ENCODE results near the gene WIPF2.
A peak's percentile ranks its signal among the peaks of the same experiment; 100 is the strongest.

The WIPF2 gene

DNA sequence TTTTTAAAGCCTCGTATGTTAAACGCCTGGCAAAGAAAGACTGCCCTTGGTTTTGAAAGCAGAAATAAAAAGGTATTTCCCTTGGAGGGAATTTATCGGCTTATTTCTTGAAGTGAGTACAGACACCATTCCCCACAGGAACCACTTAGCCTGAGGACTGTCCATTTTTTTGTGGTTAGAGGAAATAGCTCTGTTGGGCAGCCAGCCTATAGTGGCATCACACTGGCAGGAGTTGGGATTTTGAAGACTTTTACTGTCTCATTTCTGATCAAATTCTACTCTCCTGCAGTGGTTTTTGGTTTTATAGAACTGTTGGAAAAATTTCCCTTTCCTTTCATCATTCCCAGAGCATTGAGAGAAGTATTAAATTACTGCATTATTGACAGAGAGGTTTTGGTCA, 34.5 kb downstream of the WIPF2 start:
- DNase-seq, result no peak

DNA sequence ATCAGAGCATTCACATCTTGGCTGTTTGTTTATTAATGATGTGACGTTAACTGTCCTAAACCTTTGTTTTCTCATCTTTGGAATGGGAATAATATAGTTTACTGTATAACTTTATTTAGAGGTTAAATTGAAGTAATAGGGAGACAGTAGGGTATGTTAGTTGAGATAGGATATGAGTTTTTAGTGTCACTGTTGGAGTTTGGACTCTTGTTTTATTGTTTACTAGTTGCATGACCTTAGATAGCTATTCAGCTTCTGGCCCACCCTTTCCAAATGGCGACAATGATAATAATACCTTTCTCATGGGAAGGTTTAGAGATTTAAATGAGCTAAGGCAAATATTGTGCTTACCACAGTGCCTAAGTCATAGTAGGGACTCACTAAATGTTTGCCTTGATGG, 40.4 kb downstream of the WIPF2 start:
- no peak for DNase-seq

DNA sequence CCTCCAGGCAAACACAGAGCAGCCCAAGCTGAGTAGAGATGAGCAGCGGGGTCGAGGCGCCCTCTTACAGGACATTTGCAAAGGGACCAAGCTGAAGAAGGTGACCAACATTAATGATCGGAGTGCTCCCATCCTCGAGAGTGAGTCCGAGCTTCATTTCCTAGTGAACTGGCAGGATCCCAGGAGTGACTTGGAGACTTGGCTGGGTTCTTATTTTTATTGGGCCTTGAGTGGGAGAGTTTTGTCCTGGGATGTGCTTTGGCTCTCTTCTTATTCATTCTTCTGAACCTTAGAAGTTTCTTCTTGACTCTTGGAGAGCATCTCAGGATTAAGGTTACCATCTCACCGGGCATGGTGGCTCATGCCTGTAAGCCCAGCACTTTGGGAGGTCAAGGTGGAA, 41.4 kb downstream of the WIPF2 start:
- no peak for DNase-seq

DNA sequence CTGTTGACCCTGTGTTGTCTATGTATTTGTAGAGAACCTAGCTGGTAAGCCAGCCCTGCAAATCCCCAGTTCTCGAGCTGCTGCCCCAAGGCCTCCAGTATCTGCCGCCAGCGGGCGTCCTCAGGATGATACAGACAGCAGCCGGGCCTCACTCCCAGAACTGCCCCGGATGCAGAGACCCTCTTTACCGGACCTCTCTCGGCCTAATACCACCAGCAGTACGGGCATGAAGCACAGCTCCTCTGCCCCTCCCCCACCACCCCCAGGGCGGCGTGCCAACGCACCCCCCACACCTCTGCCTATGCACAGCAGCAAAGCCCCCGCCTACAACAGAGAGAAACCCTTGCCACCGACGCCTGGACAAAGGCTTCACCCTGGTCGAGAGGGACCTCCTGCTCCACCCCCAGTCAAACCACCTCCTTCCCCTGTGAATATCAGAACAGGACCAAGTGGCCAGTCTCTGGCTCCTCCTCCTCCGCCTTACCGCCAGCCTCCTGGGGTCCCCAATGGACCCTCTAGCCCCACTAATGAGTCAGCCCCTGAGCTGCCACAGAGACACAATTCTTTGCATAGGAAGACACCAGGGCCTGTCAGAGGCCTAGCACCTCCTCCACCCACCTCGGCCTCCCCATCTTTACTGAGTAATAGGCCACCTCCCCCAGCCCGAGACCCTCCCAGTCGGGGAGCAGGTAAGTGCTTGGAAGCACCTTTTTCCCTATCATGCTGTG, 45.5 kb downstream of the WIPF2 start:
- DNase-seq, result no peak

DNA sequence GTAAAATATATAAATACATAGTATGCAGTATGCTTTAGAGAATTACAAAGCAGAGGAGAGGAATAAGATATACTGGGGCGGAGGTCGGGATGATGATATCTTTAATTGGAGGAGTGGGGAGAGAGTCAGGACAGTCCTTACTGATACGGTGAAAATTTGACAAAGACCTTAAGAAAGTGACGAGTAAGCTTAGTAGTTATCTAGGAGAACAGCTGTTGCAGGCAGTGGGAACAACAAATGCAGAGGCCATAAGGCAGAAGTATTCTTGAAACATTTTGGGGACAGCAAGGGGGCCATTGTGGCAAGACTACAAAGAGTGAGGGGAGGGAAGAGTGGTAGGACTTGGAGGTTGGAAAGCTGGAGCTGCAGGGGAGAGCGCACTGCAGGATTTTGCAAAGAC, 46.2 kb downstream of the WIPF2 start:
- DNase-seq, result no peak

DNA sequence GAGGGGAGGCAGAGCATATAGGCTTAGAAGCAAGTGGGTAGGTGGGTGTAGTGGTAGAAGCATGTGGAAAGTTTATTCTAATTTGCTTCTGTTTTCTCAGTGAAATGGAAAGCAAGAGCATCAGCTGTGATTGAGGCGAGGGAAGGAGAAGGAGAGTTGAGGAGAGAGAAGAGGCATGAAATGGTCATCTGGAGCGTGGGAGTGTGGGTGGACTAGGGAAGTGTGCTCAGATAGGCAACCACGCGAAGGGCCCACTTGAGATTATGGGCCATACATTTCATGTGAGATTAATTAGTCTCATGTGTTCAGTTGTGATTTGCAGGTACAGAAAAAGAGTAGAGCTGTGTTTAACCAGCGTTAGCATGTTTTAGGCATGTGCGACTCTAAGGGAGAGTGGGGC, 47.8 kb downstream of the WIPF2 start:
- no peak for DNase-seq

DNA sequence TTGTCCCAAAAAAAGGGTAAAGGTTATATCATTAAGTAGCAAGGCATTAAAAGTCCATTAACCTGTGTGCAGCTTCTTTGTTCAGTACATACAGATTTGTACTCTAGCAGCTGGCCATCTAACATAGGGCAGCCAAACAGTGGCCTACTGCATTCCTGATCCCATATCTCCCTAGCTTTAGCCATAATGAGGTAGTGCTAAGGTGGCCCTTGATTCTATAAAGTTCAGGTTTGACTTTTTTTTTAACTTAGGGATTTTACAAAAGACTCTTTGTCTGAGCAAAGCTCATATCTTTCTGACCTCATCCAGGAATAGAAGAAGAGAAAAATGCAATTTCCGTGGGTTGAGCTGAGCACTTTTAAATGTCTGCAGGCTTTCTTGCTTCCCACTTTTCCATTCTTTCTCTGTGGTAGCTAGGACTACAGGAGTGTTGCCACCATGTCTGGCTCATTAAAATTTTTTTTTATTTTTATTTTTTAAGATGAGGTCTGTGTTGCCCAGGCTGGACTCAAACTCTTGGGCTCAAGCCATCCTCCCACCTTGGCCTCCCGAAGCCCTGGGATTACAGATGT, 49.1 kb downstream of the WIPF2 start:
- no peak for DNase-seq

DNA sequence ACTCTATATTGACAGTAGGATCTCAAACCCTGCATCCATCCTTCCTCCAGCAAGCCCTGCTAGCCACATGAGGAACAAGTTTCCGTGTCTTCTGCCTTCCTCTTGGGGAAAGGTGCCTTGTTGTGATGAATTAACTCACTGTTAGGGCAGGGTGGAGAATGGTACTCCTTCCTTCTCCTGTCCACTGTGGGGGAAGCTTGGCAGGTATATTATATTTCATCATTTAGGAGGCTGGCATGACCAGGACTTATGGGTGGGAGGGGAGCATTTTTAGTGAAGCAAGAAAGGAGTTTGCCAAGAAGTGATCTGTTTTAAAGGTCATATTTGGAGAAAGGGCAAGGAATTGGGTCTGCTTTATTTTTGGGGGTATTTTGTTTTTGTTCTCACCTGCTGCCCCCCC, 59.3 kb downstream of the WIPF2 start:
- DNase-seq, result no peak

DNA sequence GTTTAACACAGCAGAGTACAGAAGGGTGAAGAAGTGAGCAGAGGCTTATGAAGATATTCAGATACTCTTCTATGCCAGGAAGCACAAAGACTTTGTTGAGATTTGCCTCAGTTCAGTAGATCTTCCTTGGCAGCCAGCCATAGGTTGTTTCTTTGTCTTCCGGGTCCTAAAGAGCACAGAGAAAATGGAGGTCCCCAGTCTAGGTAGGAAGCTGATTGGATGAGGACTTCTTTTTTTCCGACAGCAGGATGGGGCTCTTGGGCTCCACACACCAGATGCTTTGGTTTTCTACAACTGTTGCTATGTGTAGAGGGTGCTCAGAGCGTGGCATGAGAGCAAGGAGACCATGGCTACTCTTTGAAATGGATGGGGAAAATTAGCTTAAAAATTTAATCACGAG, 60.3 kb downstream of the WIPF2 start:
- no peak for DNase-seq

DNA sequence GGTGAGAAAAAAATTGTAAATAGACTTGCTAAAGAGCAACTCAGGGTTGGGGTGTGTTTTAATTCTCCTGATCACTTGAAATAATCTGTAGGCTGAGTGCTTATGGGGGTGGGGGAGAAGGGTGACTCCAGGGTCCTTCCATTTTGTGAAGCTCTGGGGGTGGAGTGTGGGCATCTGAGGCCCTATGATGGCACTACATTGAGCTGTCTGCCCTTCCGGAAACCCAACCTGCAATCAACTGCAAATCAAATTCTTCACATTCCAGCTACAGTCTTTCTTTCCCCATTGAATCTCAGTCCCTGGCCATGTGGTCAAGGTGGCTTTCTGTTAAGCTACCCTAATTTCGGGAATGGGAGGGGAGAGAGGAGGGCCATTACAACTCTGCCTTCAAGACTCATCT, 62.6 kb downstream of the WIPF2 start:
- no peak for DNase-seq

DNA sequence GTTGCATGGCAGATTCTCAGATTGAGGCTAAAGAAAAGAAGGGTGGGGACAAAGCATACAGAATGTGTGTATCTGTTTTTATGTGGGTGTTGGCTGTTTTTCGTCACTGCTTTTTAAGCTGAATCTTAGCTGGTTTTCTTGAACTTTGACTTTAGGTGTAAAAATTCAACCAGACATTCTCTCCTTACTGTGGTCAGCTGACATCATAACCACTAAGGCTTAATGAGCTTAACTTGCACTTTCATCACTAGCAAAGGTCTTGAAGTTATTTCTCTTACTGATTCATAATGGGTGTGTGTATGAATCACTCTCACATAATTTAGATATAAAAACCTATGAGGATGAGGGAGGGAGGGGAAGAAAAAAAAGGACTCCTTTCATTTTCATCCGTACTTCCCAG, 64.6 kb downstream of the WIPF2 start:
- DNase-seq, result no peak

DNA sequence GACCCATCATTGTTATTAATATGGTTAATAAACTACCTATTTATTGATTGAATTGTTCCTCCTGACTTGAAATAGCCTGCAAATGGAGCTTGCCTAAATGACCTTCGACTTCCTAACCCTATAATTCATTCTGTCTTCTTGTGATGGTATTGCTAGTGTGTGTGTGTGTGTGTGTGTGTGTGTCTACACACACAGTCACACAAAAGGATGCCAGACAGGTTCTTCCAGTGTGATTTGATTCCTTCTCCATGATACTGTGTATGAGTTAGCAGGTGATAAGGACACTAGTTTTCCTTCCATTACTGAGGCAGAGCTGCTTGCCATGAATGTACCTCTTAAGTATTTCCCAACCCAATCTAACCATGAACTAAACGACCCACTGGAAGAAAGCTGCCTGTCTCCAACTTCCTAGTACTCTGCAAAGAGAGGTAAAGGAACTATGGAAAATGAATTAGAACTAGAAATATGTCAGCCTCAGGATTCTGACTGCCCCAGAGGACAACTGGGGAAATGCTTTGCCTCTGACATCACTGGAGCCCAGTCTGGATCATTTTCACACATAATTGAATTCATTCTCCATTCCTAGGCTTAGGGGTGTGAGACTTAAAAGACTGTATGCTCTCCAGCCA, 65.1 kb downstream of the WIPF2 start:
- peak; percentile 75 for DNase-seq

DNA sequence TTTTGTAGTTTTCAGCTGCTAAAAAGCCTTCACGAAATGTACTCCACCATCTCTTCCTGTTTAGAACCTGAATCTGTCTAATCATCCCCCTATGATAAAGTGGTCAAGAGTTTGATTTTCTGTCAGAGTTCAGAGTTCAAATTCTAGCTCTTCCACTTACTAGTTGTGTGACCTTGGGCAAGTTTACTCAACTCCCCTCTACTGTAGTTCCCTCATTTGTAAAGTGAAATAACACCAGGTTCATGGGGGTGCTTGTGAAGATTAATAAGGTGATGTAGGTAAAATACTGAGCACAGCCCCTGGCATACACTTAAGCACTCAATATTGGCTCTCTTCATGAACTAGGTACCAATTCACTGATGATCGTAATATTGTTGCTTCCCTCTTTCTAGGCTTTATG, 67.4 kb downstream of the WIPF2 start:
- DNase-seq, result no peak

DNA sequence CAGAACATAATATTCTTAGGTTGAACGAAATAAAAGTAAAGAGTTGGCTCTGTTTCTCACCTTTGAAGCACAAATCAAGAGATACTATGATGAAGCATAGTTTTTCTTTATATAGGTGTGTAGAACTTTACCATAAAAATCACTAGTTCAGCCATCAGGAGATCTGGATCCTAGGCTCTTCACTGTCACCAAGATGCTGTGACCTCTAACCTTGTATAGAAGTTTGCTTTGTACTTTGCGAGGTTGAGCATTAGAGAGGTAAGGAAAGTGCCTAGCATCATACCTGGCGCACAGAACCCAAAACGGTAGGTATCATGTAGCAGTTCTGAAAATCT, 68.0 kb downstream of the WIPF2 start:
- no peak for DNase-seq

DNA sequence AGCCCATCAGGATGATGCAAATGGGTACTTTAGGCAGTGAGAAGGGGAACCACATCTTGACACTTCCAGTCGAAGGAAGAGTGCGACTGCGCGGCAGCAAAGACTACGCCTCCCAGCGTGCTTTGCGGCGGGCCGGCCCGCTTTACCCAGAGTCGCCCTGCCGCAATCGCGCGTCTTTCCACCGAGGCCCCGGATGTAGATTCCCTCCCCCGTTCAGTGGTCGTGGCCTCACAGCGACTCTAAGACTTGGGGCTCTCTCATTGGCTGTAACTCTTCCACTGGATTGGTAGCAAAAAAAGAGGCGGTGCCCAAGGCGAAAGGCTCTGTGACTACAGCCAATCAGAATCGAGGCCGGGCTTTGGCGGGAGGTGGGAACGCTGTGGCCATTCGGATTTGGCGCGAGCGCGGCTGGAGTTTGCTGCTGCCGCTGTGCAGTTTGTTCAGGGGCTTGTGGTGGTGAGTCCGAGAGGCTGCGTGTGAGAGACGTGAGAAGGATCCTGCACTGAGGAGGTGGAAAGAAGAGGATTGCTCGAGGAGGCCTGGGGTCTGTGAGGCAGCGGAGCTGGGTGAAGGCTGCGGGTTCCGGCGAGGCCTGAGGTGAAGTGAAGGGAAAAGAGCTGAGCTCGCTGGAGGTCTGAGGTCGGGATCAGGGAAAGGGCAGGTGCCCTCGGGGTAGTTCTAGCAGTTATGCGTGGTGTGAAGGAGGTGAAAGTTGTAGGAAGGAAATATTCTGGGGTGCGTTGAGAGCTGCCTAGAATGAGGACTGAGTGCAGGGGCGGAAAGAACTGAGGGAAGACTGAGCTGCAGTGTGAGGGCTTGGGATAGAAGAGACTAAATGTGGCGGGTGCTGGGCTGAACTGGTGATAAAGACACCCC, 68.6 kb downstream of the WIPF2 start, which contains the start of gene CDC6:
Gene CDC6, plus strand, starts transcription at position 386 of the 876 bp plus-strand sequence. CDS start 1,542 bp downstream, outside the sequence.
- DNase-seq, result peak; percentile 100

DNA sequence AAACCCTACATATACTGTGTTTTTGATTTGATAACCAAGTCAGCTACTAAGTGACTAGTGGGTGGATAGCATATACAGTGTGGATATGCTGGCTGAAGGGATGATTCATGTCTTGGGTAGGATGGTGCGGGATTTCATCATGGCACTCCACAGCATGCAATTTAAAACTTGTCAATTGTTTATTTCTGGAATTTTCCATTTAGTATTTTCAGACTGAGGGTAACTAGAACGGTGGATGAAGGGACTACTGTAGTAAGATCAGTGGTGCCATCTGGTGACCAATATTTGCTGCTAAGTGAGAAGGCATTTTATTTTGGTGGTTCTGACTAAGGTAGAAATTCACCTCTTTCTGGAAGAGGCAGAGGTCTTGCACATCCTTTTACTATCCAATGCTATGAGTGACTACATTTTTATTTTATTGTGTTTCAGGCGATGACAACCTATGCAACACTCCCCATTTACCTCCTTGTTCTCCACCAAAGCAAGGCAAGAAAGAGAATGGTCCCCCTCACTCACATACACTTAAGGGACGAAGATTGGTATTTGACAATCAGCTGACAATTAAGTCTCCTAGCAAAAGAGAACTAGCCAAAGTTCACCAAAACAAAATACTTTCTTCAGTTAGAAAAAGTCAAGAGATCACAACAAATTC, 71.7 kb downstream of the WIPF2 start:
- peak; percentile 48 for DNase-seq

DNA sequence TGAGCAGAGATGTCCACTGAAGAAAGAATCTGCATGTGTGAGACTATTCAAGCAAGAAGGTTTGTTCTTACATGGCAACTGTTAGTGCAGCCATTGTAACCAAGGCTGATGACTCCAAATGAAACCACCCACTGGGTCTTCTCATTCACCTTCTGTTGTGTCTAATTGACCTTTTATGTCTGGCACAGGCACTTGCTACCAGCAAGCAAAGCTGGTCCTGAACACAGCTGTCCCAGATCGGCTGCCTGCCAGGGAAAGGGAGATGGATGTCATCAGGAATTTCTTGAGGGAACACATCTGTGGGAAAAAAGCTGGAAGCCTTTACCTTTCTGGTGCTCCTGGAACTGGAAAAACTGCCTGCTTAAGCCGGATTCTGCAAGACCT, 72.2 kb downstream of the WIPF2 start:
- DNase-seq, result no peak

DNA sequence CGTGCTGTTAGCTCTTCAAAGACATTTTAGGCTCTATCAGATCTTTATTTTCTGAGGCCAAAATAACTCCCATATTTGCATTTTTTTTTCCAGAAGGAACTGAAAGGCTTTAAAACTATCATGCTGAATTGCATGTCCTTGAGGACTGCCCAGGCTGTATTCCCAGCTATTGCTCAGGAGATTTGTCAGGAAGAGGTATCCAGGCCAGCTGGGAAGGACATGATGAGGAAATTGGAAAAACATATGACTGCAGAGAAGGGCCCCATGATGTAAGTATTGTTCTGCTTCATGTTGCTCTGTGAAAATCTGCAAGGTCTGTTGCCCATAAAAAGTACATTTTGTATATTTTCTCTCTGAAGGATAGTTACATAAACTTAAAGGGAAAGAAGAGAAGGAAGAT, 74.3 kb downstream of the WIPF2 start:
- DNase-seq, result peak; percentile 84

DNA sequence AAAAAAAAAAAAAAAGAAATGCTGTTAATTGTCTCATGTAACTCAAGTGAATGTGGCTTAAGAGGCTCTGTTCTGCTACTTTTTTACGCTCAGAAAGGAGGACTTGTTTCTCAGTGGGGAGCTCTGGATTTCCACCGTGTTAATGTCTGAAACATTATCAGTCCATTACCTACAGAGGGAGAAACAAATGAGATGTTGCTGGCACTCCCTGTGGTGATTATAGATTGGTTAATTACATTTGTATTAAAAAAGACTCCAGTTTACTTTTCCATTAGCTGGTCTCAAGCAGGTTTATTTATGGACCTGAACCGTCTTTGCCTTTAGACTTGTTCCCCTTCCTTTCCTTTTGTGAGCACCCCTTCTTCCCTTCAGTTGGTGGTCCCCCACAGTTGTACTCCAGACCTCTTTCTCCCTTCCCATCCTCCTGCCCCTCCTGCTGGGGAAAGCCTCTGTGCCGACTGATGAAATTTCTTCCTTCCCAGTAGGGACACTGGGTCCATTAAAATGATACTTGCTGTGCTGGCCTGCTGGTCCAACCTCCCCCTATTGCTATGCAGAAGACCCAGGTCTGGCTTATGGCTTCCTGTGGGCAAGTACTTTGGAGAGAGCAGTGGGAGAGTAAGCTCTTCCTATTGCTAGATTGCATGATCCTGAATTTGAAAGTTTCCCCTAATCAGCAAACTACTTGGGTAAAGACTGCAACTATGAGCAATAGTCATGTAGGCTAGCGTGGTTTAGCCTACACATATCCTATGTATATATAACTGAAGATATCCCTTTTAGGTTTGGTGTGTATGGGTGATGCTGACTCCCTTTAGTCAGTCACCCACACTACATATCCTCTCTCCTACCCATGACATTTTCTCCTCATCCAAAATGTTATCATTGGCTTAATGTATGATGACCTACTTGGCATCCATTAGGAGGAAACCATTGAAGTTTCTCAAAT, 76.7 kb downstream of the WIPF2 start:
- no peak for DNase-seq

DNA sequence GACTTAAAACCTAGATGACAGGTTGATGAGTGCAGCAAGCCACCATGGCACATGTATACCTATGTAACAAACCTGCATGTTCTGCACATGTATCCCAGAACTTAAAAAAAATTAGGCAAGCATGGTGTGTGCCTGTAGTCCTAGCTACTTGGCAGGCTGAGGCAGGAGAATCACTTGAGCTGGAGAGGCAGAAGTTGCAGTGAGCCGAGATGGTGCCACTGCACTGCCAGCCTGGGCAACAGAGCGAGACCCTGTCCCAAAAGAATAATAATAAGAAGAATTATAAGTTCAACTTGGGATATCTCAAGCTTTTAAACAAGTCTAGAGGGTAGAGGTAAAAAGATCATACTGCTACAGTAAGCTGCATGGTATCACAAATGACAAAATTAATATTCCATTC, 78.4 kb downstream of the WIPF2 start:
- DNase-seq, result no peak

DNA sequence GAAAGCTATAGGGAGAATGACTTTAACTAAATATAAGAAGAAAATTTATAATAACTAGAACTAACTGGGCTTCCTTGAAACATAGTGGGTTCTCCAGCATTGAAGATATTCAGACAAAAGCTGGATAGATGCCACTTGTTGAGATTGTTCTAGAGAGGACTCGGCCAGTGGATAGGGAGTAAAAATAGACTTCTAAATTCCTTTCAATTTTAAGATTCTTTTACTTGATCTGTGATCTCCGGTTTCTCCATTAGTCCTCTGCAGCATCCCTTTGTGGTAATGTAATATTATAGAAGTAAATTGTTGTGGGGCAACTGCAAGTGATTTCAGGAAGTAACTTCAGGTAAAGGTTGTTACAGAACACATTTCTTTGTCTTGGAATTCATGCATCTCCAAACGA, 79.6 kb downstream of the WIPF2 start:
- DNase-seq, result no peak
